HG03558 (cell line): Measurements from ENCODE around the gene ADARB2.

Experiments used
- ATAC-seq: cut with Tn5 transposase; IDR thresholded peaks from one replicate; pipeline ENCODE4 v1.9.1; 2021; ENCODE audit warnings: moderate number of reproducible peaks; ENCODE audit not compliant: unreplicated experiment; ENCODE audit errors: extremely low read depth

Gene ADARB2

GRCh38 chr10:1142596-1142995 lies 594.7 kb downstream of the ADARB2 start:
- ATAC-seq = no peak

- ATAC-seq = no peak
Observed at GRCh38 chr10:1141701-1142100, 595.6 kb downstream of the ADARB2 start.

- no peak for ATAC-seq
Observed at GRCh38 chr10:1141261-1141660, 596.1 kb downstream of the ADARB2 start.

- no peak for ATAC-seq
Observed at GRCh38 chr10:1138529-1138928, 598.8 kb downstream of the ADARB2 start.

GRCh38 chr10:1137499-1138163 lies 599.7 kb downstream of the ADARB2 start:
- no peak for ATAC-seq

GRCh38 chr10:1136268-1136667 lies 601.1 kb downstream of the ADARB2 start:
- no peak for ATAC-seq

GRCh38 chr10:1134156-1134555 lies 603.2 kb downstream of the ADARB2 start:
- no peak for ATAC-seq

GRCh38 chr10:1133495-1134045 lies 603.8 kb downstream of the ADARB2 start:
- no peak for ATAC-seq

GRCh38 chr10:1132584-1132983 lies 604.7 kb downstream of the ADARB2 start:
- no peak for ATAC-seq

GRCh38 chr10:1130995-1131790 lies 606.1 kb downstream of the ADARB2 start:
- ATAC-seq = no peak

- no peak for ATAC-seq
Observed at GRCh38 chr10:1130226-1130625, 607.1 kb downstream of the ADARB2 start.

GRCh38 chr10:1128649-1129048 lies 608.7 kb downstream of the ADARB2 start:
- no peak for ATAC-seq

GRCh38 chr10:1128115-1128514 lies 609.2 kb downstream of the ADARB2 start:
- no peak for ATAC-seq

GRCh38 chr10:1127629-1128028 lies 609.7 kb downstream of the ADARB2 start:
- ATAC-seq = no peak
